Measurements from ENCODE around the gene GNAO1. TPM values are rescaled to one million over a fixed set of nuclear protein-coding genes. Genes with fewer than 3 reads are reported as not detected.

GNAO1 gene
- total RNA-seq, 1 donor from 2014 or later: 250 TPM

- Mint-ChIP-seq H3K9me3 (ENCODE audit: unreplicated experiment) (peaks cover 26% of the 10 kb centered on the region), H3K4me3 (ENCODE audit: unreplicated experiment) (no peak overlapping the region), H3K27ac (ENCODE audit: unreplicated experiment) (no peak overlapping the region), H3K4me1 (ENCODE audit: low read depth, unreplicated experiment) (peaks cover 21% of the 10 kb centered on the region), H3K36me3 (ENCODE audit: unreplicated experiment) (peaks cover 9% of the 10 kb centered on the region), H3K27me3 (ENCODE audit: unreplicated experiment) (peaks cover 30% of the 10 kb centered on the region)
- DNase-seq: peak; percentile 9
- no peak for TF ChIP-seq CTCF (IDR thresholded peaks at IDR 0.05; ENCODE audit: partially characterized antibody, unreplicated experiment)
These were observed 161.2 kb downstream of the GNAO1 start for GRCh38 chr16:56352351-56353053.

- peaks cover 26% of the 10 kb centered on the region for H3K9me3 Mint-ChIP-seq (ENCODE audit: unreplicated experiment)
- no peak overlapping the region for H3K27ac Mint-ChIP-seq (ENCODE audit: unreplicated experiment)
- H3K36me3 Mint-ChIP-seq (ENCODE audit: unreplicated experiment): peaks cover 9% of the 10 kb centered on the region
- peak; percentile 10 for DNase-seq
- peaks cover 30% of the 10 kb centered on the region for H3K27me3 Mint-ChIP-seq (ENCODE audit: unreplicated experiment)
- H3K4me3 Mint-ChIP-seq (ENCODE audit: unreplicated experiment): no peak overlapping the region
- peaks cover 21% of the 10 kb centered on the region for H3K4me1 Mint-ChIP-seq (ENCODE audit: low read depth, unreplicated experiment)
- no peak for TF ChIP-seq CTCF (IDR thresholded peaks at IDR 0.05; ENCODE audit: partially characterized antibody, unreplicated experiment)
These were observed 162.0 kb downstream of the GNAO1 start for GRCh38 chr16:56353054-56353921.

GRCh38 chr16:56354016-56354415, 162.7 kb downstream of the GNAO1 start:
- Mint-ChIP-seq H3K9me3 (ENCODE audit: unreplicated experiment) (peaks cover 24% of the 10 kb centered on the region), H3K27ac (ENCODE audit: unreplicated experiment) (no peak overlapping the region), H3K4me1 (ENCODE audit: low read depth, unreplicated experiment) (peaks cover 21% of the 10 kb centered on the region), H3K27me3 (ENCODE audit: unreplicated experiment) (peaks cover 26% of the 10 kb centered on the region), H3K4me3 (ENCODE audit: unreplicated experiment) (no peak overlapping the region), H3K36me3 (ENCODE audit: unreplicated experiment) (peaks cover 9% of the 10 kb centered on the region)
- DNase-seq: peak; percentile 6
- no peak for TF ChIP-seq CTCF (IDR thresholded peaks at IDR 0.05; ENCODE audit: partially characterized antibody, unreplicated experiment)

GRCh38 chr16:56354746-56355145, 163.5 kb downstream of the GNAO1 start:
- peak; percentile 15 for DNase-seq
- Mint-ChIP-seq H3K27me3 (ENCODE audit: unreplicated experiment) (peaks cover 23% of the 10 kb centered on the region), H3K9me3 (ENCODE audit: unreplicated experiment) (peaks cover 19% of the 10 kb centered on the region), H3K36me3 (ENCODE audit: unreplicated experiment) (peaks cover 9% of the 10 kb centered on the region), H3K4me3 (ENCODE audit: unreplicated experiment) (no peak overlapping the region), H3K4me1 (ENCODE audit: low read depth, unreplicated experiment) (peaks cover 16% of the 10 kb centered on the region), H3K27ac (ENCODE audit: unreplicated experiment) (peak overlapping the region; percentile 29)
- TF ChIP-seq CTCF (IDR thresholded peaks at IDR 0.05; ENCODE audit: partially characterized antibody, unreplicated experiment): no peak

GRCh38 chr16:56355221-56355620, 163.9 kb downstream of the GNAO1 start:
- peaks cover 19% of the 10 kb centered on the region for H3K9me3 Mint-ChIP-seq (ENCODE audit: unreplicated experiment)
- H3K4me1 Mint-ChIP-seq (ENCODE audit: low read depth, unreplicated experiment): peaks cover 15% of the 10 kb centered on the region
- H3K4me3 Mint-ChIP-seq (ENCODE audit: unreplicated experiment): no peak overlapping the region
- H3K27me3 Mint-ChIP-seq (ENCODE audit: unreplicated experiment): peaks cover 23% of the 10 kb centered on the region
- DNase-seq: peak; percentile 11
- TF ChIP-seq CTCF (IDR thresholded peaks at IDR 0.05; ENCODE audit: partially characterized antibody, unreplicated experiment): no peak
- peaks cover 9% of the 10 kb centered on the region for H3K36me3 Mint-ChIP-seq (ENCODE audit: unreplicated experiment)
- peak overlapping the region; percentile 60 for H3K27ac Mint-ChIP-seq (ENCODE audit: unreplicated experiment)
